ENCODE results near the gene ATRAID.
A peak's percentile ranks its signal among the peaks of the same experiment; 100 is the strongest.

The ATRAID gene

GRCh38 chr2:27251766-27252165 is 39.9 kb downstream of the ATRAID start:
- no peak for DNase-seq

- no peak for DNase-seq
Observed at GRCh38 chr2:27255187-27255586, 43.3 kb downstream of the ATRAID start.

GRCh38 chr2:27255660-27256059 is 43.8 kb downstream of the ATRAID start:
- DNase-seq, result no peak

- no peak for DNase-seq
Observed at GRCh38 chr2:27256855-27257454, 45.1 kb downstream of the ATRAID start.

GRCh38 chr2:27258051-27258450 is 46.2 kb downstream of the ATRAID start:
- no peak for DNase-seq

- no peak for DNase-seq
Observed at GRCh38 chr2:27261241-27261925, 49.5 kb downstream of the ATRAID start.

- no peak for DNase-seq
Observed at GRCh38 chr2:27261926-27262298, 50.1 kb downstream of the ATRAID start.

- DNase-seq, result peak; percentile 69 to 71
Observed at GRCh38 chr2:27262379-27263286, 50.8 kb downstream of the ATRAID start, which contains the start of gene SLC30A3. TSS of gene SLC30A3 (minus strand) at chr2:27263047. CDS start at chr2:27262906, 141 bp downstream.

- no peak for DNase-seq
Observed at GRCh38 chr2:27263287-27264252, 51.7 kb downstream of the ATRAID start.

GRCh38 chr2:27264253-27264752 is 52.5 kb downstream of the ATRAID start:
- no peak for DNase-seq

- peak; percentile 49 to 65 for DNase-seq
Observed at GRCh38 chr2:27264753-27265535, 53.1 kb downstream of the ATRAID start.

- DNase-seq, result no peak
Observed at GRCh38 chr2:27265536-27265870, 53.7 kb downstream of the ATRAID start.

Measured in stimulated activated CD4-positive, alpha-beta T cell treated with anti-CD3 and anti-CD28 coated beads, Interleukin-2, amount 100 ng/mL, for 48 hours (primary cell).